H1 (cell line): ENCODE data around the gene ANKRD66.

ENCODE experiments used
- POLR2A ChIP-seq, 2 experiments: IDR thresholded peaks; 1 replicate in 1 of 2; 2 replicates in 1 of 2; pipeline ENCODE4 v1.6.1; 2011; ENCODE audit warnings: low read depth in 2 of 2, low read length in 2 of 2, mild to moderate bottlenecking in 2 of 2; ENCODE audit errors: control extremely low read depth in 1 of 2
- YY1 ChIP-seq: IDR thresholded peaks from 2 replicates; pipeline ENCODE4 v1.6.1; 2011; ENCODE audit warnings: low read depth, mild to moderate bottlenecking, low read length
- TF ChIP-seq, protein P1 (sequence below), 3 experiments: IDR thresholded peaks; 1 replicate in 2 of 3; 2 replicates in 1 of 3; pipeline versions ENCODE4 v1.5.1 to v1.6.1; 2011; ENCODE audit warnings: low read length in 3 of 3, mild to moderate bottlenecking in 3 of 3, inconsistent platforms in 2 of 3, low read depth in 1 of 3, moderate library complexity in 1 of 3; ENCODE audit not compliant: insufficient read depth in 1 of 3; ENCODE audit errors: control extremely low read depth in 1 of 3

DNA sequence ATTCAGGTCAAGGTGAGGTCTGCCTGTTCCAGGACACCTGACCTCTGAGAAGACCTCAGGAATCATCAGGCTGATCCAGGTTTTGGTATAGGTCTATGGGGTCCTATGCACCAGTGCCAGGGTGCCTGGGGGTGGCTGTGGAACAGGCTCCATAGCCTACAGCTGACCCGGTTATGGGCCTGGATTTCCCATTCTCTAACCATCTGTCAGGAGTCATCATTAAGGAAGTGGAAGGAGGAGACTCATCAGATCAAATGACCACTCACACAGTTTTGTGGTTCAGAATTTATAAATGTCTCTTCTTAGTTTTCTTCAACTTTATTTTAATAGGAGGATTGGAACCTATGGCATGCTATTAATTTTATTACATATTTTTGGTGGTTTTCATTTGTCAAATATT, 26.3 kb upstream of the ANKRD66 start:
- TF ChIP-seq POLR2A (IDR thresholded peaks at IDR 0.05; ENCODE audit: control extremely low read depth in 1 of 2, low read depth in 2 of 2, low read length in 2 of 2): no peak
- no peak for TF ChIP-seq YY1
- TF ChIP-seq, protein P1, sequence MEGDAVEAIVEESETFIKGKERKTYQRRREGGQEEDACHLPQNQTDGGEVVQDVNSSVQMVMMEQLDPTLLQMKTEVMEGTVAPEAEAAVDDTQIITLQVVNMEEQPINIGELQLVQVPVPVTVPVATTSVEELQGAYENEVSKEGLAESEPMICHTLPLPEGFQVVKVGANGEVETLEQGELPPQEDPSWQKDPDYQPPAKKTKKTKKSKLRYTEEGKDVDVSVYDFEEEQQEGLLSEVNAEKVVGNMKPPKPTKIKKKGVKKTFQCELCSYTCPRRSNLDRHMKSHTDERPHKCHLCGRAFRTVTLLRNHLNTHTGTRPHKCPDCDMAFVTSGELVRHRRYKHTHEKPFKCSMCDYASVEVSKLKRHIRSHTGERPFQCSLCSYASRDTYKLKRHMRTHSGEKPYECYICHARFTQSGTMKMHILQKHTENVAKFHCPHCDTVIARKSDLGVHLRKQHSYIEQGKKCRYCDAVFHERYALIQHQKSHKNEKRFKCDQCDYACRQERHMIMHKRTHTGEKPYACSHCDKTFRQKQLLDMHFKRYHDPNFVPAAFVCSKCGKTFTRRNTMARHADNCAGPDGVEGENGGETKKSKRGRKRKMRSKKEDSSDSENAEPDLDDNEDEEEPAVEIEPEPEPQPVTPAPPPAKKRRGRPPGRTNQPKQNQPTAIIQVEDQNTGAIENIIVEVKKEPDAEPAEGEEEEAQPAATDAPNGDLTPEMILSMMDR (IDR thresholded peaks at IDR 0.05; ENCODE audit: control extremely low read depth in 1 of 3, insufficient read depth in 1 of 3, low read depth in 1 of 3, low read length in 3 of 3): no peak
